HG03095 (cell line): ENCODE data around the gene PPP2CA.

Experiments
- ATAC-seq: cut with Tn5 transposase; IDR thresholded peaks from one replicate; pipeline ENCODE4 v1.9.1; 2021; ENCODE audit warnings: moderate library complexity; ENCODE audit not compliant: unreplicated experiment

PPP2CA gene

GRCh38 chr5:134149571-134150303 is 76.1 kb downstream of the PPP2CA start:
- no peak for ATAC-seq

DNA sequence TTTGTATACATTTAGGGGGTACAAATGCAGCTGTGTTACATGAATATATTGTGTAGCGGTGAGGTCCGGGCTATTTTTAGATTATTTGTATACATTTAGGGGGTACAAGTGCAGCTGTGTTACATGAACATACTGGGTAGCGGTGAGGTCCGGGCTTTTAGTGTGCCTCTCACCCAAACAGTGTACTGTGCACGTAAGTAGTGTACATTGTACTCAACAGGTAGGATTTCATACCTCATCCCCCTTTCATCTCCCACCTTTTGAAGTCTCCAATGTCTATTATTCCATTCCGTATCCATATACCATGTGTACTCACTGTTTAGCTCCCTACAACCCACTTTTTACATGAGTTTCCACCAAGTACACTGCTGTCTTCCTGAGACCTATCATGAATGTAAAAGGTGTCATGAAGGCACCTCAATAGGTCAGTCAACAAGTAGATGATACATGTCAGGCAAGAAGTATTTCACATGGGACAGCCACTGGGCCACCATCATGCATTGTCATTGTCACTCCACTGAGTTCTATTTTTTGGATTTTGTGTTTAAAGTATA is 76.8 kb downstream of the PPP2CA start:
- ATAC-seq = no peak

DNA sequence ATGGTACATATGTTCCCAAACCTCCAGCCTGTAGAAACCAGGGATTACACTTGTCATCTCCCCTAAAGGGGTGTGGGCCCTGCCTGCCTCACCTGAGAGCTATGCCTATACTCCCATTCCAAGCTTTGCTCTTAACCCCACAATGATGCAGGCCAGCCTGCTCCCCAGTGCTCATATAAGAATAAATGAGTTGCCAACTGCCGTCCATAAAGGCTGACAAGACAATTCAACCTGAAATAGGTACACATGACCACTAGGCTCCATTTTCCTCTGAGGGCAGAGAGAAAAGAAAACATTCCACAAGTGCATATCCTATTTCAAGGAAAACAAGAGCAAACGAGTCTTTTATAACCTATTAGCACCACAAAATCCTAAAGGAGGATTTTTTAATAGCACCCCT is 77.6 kb downstream of the PPP2CA start:
- no peak for ATAC-seq

GRCh38 chr5:134146651-134147518 is 79.0 kb downstream of the PPP2CA start:
- no peak for ATAC-seq

DNA sequence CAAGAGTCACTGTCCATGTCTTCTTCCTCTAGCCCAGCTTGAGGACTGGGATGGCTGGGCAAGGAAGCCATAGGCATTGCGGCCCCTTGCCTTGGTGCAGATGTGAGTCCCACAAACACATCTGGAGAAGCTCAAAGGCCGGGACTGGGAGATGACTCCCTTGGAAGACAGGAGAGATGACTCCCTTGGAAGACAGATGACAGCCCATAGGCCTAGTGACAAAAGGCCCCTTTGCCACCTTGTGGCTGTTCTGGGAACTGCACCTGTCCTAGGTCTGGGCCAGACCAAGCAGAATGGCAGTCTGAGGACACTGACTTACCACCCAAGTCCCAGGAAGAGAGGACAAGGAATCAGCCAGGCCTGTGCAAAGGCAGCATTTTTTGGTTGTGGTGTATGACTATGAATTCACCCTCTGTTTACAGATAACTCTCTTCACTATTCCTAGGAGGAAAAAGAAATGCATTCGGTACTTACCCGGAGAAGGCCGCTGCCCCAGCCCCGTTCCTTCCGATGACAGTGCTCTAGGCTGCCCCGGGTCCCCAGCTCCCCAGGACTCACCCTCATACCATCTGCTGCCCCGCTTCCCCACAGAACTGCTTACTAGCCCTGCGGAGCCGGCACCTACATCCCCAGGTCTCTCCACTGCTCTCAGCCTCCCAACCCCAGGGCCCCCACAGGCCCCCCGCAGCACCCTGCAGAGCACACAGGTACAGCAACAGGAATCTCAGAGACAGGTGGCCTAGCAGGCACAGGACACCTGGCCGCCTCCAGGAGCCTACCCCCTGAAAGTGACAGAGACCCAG is 79.9 kb downstream of the PPP2CA start:
- ATAC-seq = peak; percentile 67

GRCh38 chr5:134145041-134145757 is 80.7 kb downstream of the PPP2CA start:
- no peak for ATAC-seq
